AG04450 (cell line): ENCODE measurements around the gene PTPRT. TPM values are rescaled to one million over a fixed set of nuclear protein-coding genes. Genes with fewer than 3 reads are reported as not detected.

Source experiments
- CTCF ChIA-PET: fragments of 300-600, 350-600 bp; formaldehyde crosslinking; extraction: SDS; loops from one replicate; lab custom pipeline; 2022; ENCODE audit warnings: antibody characterized with exemption, inconsistent platforms; lab: Charles Lee
- POLR2A ChIA-PET: fragments of 350-600 bp; formaldehyde crosslinking; extraction: SDS; loops from one replicate; lab custom pipeline; 2021; ENCODE audit warnings: antibody characterized with exemption, inconsistent platforms; lab: Yijun Ruan, JAX
- DNase-seq: peaks from one replicate; pipeline ENCODE4 v3.0.0-alpha.2; 2011; ENCODE audit warnings: low read depth, low spot score
- H3K27ac ChIP-seq: one replicate; pipeline ENCODE4 v1.5.1; 2012; ENCODE audit warnings: low read depth, low read length, control low read depth
- H3K27me3 ChIP-seq: one replicate; pipeline ENCODE4 v1.6.0; 2012; ENCODE audit warnings: low read length; ENCODE audit not compliant: control insufficient read depth, insufficient read depth
- H3K4me3 ChIP-seq: 2 replicates; pipeline ENCODE4 v1.5.1; 2011; ENCODE audit warnings: mild to moderate bottlenecking, low read depth, low read length, control low read depth
- H3K9me3 ChIP-seq: 2 replicates; pipeline ENCODE4 v1.5.1; 2012; ENCODE audit warnings: low read length; ENCODE audit not compliant: control insufficient read depth, insufficient read depth
- CTCF ChIP-seq: IDR thresholded peaks from 2 replicates; pipeline ENCODE4 v1.5.1; 2011; ENCODE audit warnings: low read depth, low read length, control low read depth, inconsistent platforms
- polyA plus RNA-seq: library from polyadenylated mRNA; depleted of rRNA; stranded (reverse); fragments of >200 nt; gene quantifications from 2 replicates; pipeline ENCODE4 v1.2.3, GENCODE V29; 2011

PTPRT gene
- polyA plus RNA-seq, 1 experiment = not detected

GRCh38 chr20:42080956-42081355, 1108.8 kb downstream of the PTPRT start:
- DNase-seq = no peak
- Histone ChIP-seq H3K27ac (no peak overlapping the region), H3K4me3 (no peak overlapping the region), H3K27me3 (no peaks in the 10 kb centered on the region), H3K9me3 (peaks cover 53% of the 10 kb centered on the region)
- ChIA-PET CTCF (no interaction called here), POLR2A (no interaction called here)
- no peak for TF ChIP-seq CTCF

GRCh38 chr20:42074944-42075343, 1114.8 kb downstream of the PTPRT start:
- TF ChIP-seq CTCF = no peak
- no peak overlapping the region for H3K27ac ChIP-seq
- ChIA-PET POLR2A (no interaction called here), CTCF (no interaction called here)
- H3K4me3 ChIP-seq = no peak overlapping the region
- DNase-seq = no peak
- H3K27me3 ChIP-seq = no peaks in the 10 kb centered on the region
- H3K9me3 ChIP-seq = peaks cover 37% of the 10 kb centered on the region

GRCh38 chr20:42067596-42067995, 1122.1 kb downstream of the PTPRT start:
- ChIA-PET POLR2A (no interaction called here), CTCF (no interaction called here)
- H3K9me3 ChIP-seq = peaks cover 24% of the 10 kb centered on the region; the same call in 1 of the 2 replicates

GRCh38 chr20:42067174-42067573, 1122.5 kb downstream of the PTPRT start:
- ChIA-PET CTCF (no interaction called here), POLR2A (no interaction called here)
- H3K27me3 ChIP-seq = no peaks in the 10 kb centered on the region

More at GRCh38 chr20:42067596-42067995, 1122.1 kb downstream of the PTPRT start:
- Histone ChIP-seq H3K27ac (no peak overlapping the region), H3K27me3 (no peaks in the 10 kb centered on the region), H3K4me3 (no peak overlapping the region)
- DNase-seq = no peak
- no peak for TF ChIP-seq CTCF

GRCh38 chr20:42063141-42063540, 1126.6 kb downstream of the PTPRT start:
- Histone ChIP-seq H3K27ac (no peak overlapping the region), H3K9me3 (peaks cover 37% of the 10 kb centered on the region), H3K27me3 (no peaks in the 10 kb centered on the region), H3K4me3 (no peak overlapping the region)
- no peak for DNase-seq
- ChIA-PET POLR2A (no interaction called here), CTCF (no interaction called here)
- no peak for TF ChIP-seq CTCF

More at GRCh38 chr20:42067174-42067573, 1122.5 kb downstream of the PTPRT start:
- Histone ChIP-seq H3K27ac (no peak overlapping the region), H3K4me3 (no peak overlapping the region), H3K9me3 (peaks cover 28% of the 10 kb centered on the region; the same call in 1 of the 2 replicates)
- DNase-seq = no peak
- no peak for TF ChIP-seq CTCF
